Neural crest cell (in vitro differentiated cells): ENCODE data around the gene SPTLC1. TPM values are rescaled to one million over a fixed set of nuclear protein-coding genes. Genes with fewer than 3 reads are reported as not detected.

Experiments used
- DNase-seq: peaks from one replicate; pipeline ENCODE4 v3.0.0; 2021; ENCODE audit warnings: low read depth, mixed read lengths, low spot score
- H3K27ac Mint-ChIP-seq: one replicate; pipeline ENCODE4 v1.8.0; 2021; ENCODE audit warnings: mild to moderate bottlenecking, mixed read lengths; ENCODE audit not compliant: unreplicated experiment
- H3K27me3 Mint-ChIP-seq: 2 replicates; pipeline ENCODE4 v1.8.0; 2021; ENCODE audit warnings: low read depth, mild to moderate bottlenecking, mixed read lengths
- H3K36me3 Mint-ChIP-seq: 2 replicates; pipeline ENCODE4 v1.8.0; 2021; ENCODE audit warnings: low read depth, mild to moderate bottlenecking, mixed read lengths
- H3K4me1 Mint-ChIP-seq: 2 replicates; pipeline ENCODE4 v1.8.0; 2021; ENCODE audit warnings: mixed read lengths
- H3K4me3 Mint-ChIP-seq: one replicate; pipeline ENCODE4 v1.8.0; 2021; ENCODE audit warnings: mild to moderate bottlenecking, mixed read lengths
- H3K9me3 Mint-ChIP-seq: 2 replicates; pipeline ENCODE4 v1.8.0; 2021; ENCODE audit warnings: mixed read lengths
- CTCF ChIP-seq: fragments of 200-600 bp; sonication (generic); conservative IDR thresholded peaks from 2 replicates; pipeline ENCODE4 v1.5.0; 2021; ENCODE audit warnings: antibody characterized with exemption, mild to moderate bottlenecking
- total RNA-seq: library from RNA; stranded (reverse); gene quantifications from 2 replicates; pipeline ENCODE4 v1.2.1, GENCODE V29; 2021

Gene SPTLC1
- total RNA-seq, 1 donor from 2014 or later = 51.8 TPM

- TF ChIP-seq CTCF = no peak
- Mint-ChIP-seq H3K4me3 (no peak overlapping the region), H3K27me3 (no peaks in the 10 kb centered on the region), H3K36me3 (peaks cover 50% of the 10 kb centered on the region), H3K9me3 (peaks cover 8% of the 10 kb centered on the region), H3K27ac (no peak overlapping the region), H3K4me1 (peaks cover 7% of the 10 kb centered on the region)
- DNase-seq = no peak
Measured at GRCh38 chr9:92048924-92049625, 66.1 kb downstream of the SPTLC1 start.

GRCh38 chr9:92047500-92047899 is 67.7 kb downstream of the SPTLC1 start:
- no peak overlapping the region for H3K27ac Mint-ChIP-seq
- H3K36me3 Mint-ChIP-seq = peaks cover 55% of the 10 kb centered on the region
- peaks cover 16% of the 10 kb centered on the region for H3K9me3 Mint-ChIP-seq
- no peak overlapping the region for H3K4me3 Mint-ChIP-seq
- no peaks in the 10 kb centered on the region for H3K27me3 Mint-ChIP-seq
- TF ChIP-seq CTCF = no peak
- H3K4me1 Mint-ChIP-seq = peaks cover 7% of the 10 kb centered on the region
- DNase-seq = no peak

- no peak for DNase-seq
- Mint-ChIP-seq H3K4me3 (no peak overlapping the region), H3K27ac (peak overlapping the region; percentile 67), H3K4me1 (peaks cover 7% of the 10 kb centered on the region), H3K27me3 (no peaks in the 10 kb centered on the region), H3K36me3 (peaks cover 57% of the 10 kb centered on the region), H3K9me3 (peaks cover 17% of the 10 kb centered on the region)
- TF ChIP-seq CTCF = no peak
Measured at GRCh38 chr9:92046676-92047075, 68.5 kb downstream of the SPTLC1 start.

- peaks cover 17% of the 10 kb centered on the region for H3K9me3 Mint-ChIP-seq
Measured at GRCh38 chr9:92044936-92045335, 70.3 kb downstream of the SPTLC1 start.

GRCh38 chr9:92043002-92043401 is 72.2 kb downstream of the SPTLC1 start:
- no peak overlapping the region for H3K27ac Mint-ChIP-seq
- H3K4me3 Mint-ChIP-seq = no peak overlapping the region
- TF ChIP-seq CTCF = no peak
- no peaks in the 10 kb centered on the region for H3K27me3 Mint-ChIP-seq
- H3K4me1 Mint-ChIP-seq = peaks cover 6% of the 10 kb centered on the region
- no peak for DNase-seq
- H3K36me3 Mint-ChIP-seq = peaks cover 55% of the 10 kb centered on the region
- peaks cover 17% of the 10 kb centered on the region for H3K9me3 Mint-ChIP-seq

More at GRCh38 chr9:92044936-92045335, 70.3 kb downstream of the SPTLC1 start:
- no peak for TF ChIP-seq CTCF
- Mint-ChIP-seq H3K4me3 (no peak overlapping the region), H3K27me3 (no peaks in the 10 kb centered on the region), H3K36me3 (peaks cover 52% of the 10 kb centered on the region), H3K4me1 (peaks cover 7% of the 10 kb centered on the region), H3K27ac (no peak overlapping the region)
- DNase-seq = no peak
